Liver (tissue), 9 donors: ENCODE data around the gene BHLHA15. TPM values are rescaled to one million over a fixed set of nuclear protein-coding genes. Genes with fewer than 3 reads are reported as not detected.

ENCODE experiments used
- DNase-seq: peaks from one replicate; pipeline ENCODE4 v3.0.0-alpha.2; 2017; ENCODE audit warnings: low spot score
- H3K27ac ChIP-seq, 2 donors: one replicate each; pipeline ENCODE4 v1.7.0; 2013; ENCODE audit warnings: inconsistent platforms in 2 of 2, low read length in 2 of 2, control low read depth in 1 of 2, low read depth in 1 of 2, mild to moderate bottlenecking in 1 of 2
- H3K27me3 ChIP-seq, 4 donors: one replicate each; pipeline versions ENCODE4 v1.6.1 to v1.7.0; 2013; ENCODE audit warnings: low read length in 3 of 4, inconsistent platforms in 1 of 4, mild to moderate bottlenecking in 1 of 4, moderate library complexity in 1 of 4; ENCODE audit not compliant: control insufficient read depth in 4 of 4, insufficient read depth in 4 of 4
- H3K36me3 ChIP-seq, 4 donors: one replicate each; pipeline versions ENCODE4 v1.6.1 to v1.7.0; 2013; ENCODE audit warnings: low read length in 3 of 4, mild to moderate bottlenecking in 3 of 4, low read depth in 1 of 4, moderate library complexity in 1 of 4; ENCODE audit not compliant: control insufficient read depth in 4 of 4, insufficient read depth in 3 of 4
- H3K4me1 ChIP-seq, 4 donors: one replicate each; pipeline versions ENCODE4 v1.6.1 to v1.7.0; 2013; ENCODE audit warnings: low read length in 3 of 4, mild to moderate bottlenecking in 3 of 4, moderate library complexity in 1 of 4; ENCODE audit not compliant: control insufficient read depth in 4 of 4, insufficient read depth in 4 of 4
- H3K4me3 ChIP-seq, 3 donors: one replicate each; pipeline versions ENCODE4 v1.6.1 to v1.7.0; 2013; ENCODE audit warnings: low read length in 3 of 3, control low read depth in 1 of 3, low read depth in 1 of 3, mild to moderate bottlenecking in 1 of 3
- H3K9ac ChIP-seq, 2 donors: one replicate each; pipeline ENCODE4 v1.7.0; 2013; ENCODE audit warnings: low read length in 2 of 2, mild to moderate bottlenecking in 2 of 2, moderate library complexity in 2 of 2, control low read depth in 1 of 2, low read depth in 1 of 2
- H3K9me3 ChIP-seq, 4 donors: one replicate each; pipeline versions ENCODE4 v1.6.1 to v1.7.0; 2013; ENCODE audit warnings: low read length in 3 of 4; ENCODE audit not compliant: control insufficient read depth in 4 of 4
- ATF3 ChIP-seq: IDR thresholded peaks from 2 replicates; pipeline ENCODE4 v1.6.1; 2016; ENCODE audit warnings: antibody characterized with exemption
- CTCF ChIP-seq: fragments of 150-350 bp; IDR thresholded peaks from 2 replicates; pipeline ENCODE4 v1.5.1; 2017; ENCODE audit warnings: improper control_type of control experiment, low read depth, low read length; ENCODE audit not compliant: missing input control
- EGR1 ChIP-seq, 2 donors: IDR thresholded peaks; 2 replicates each; pipeline ENCODE4 v1.6.1; 2016 to 2018; ENCODE audit warnings: antibody characterized with exemption in 2 of 2, low read depth in 2 of 2
- FOXA1 ChIP-seq: IDR thresholded peaks from 2 replicates; pipeline ENCODE4 v1.6.1; 2016; ENCODE audit warnings: antibody characterized with exemption
- FOXA2 ChIP-seq: IDR thresholded peaks from 2 replicates; pipeline ENCODE4 v1.6.1; 2016; ENCODE audit warnings: antibody characterized with exemption
- GABPA ChIP-seq, 2 donors: IDR thresholded peaks in 1 of 2; conservative IDR thresholded peaks in 1 of 2; 2 replicates each; pipeline ENCODE4 v1.6.1; 2016; ENCODE audit warnings: antibody characterized with exemption in 2 of 2, mild to moderate bottlenecking in 1 of 2, moderate library complexity in 1 of 2
- HNF4A ChIP-seq, 2 donors: conservative IDR thresholded peaks; 2 replicates each; pipeline ENCODE4 v1.6.1; 2016; ENCODE audit warnings: antibody characterized with exemption in 2 of 2, mild to moderate bottlenecking in 2 of 2
- HNF4G ChIP-seq: IDR thresholded peaks from 2 replicates; pipeline ENCODE4 v1.6.1; 2016; ENCODE audit warnings: antibody characterized with exemption
- JUND ChIP-seq, 2 donors: IDR thresholded peaks; 2 replicates each; pipeline ENCODE4 v1.6.1; 2016; ENCODE audit warnings: antibody characterized with exemption in 2 of 2
- MAX ChIP-seq: IDR thresholded peaks from 2 replicates; pipeline ENCODE4 v1.6.1; 2016; ENCODE audit warnings: antibody characterized with exemption
- NR2F2 ChIP-seq: IDR thresholded peaks from 2 replicates; pipeline ENCODE4 v1.6.1; 2016; ENCODE audit warnings: antibody characterized with exemption
- RAD21 ChIP-seq, 2 donors: IDR thresholded peaks; 2 replicates each; pipeline ENCODE4 v1.6.1; 2016; ENCODE audit warnings: antibody characterized with exemption in 2 of 2, mild to moderate bottlenecking in 2 of 2
- REST ChIP-seq: IDR thresholded peaks from 2 replicates; pipeline ENCODE4 v1.6.1; 2016; ENCODE audit warnings: antibody characterized with exemption, mild to moderate bottlenecking
- RXRA ChIP-seq, 2 donors: IDR thresholded peaks; 2 replicates each; pipeline ENCODE4 v1.6.1; 2017 to 2018; ENCODE audit warnings: antibody characterized with exemption in 2 of 2, mild to moderate bottlenecking in 1 of 2
- SP1 ChIP-seq: IDR thresholded peaks from 2 replicates; pipeline ENCODE4 v1.6.1; 2018; ENCODE audit warnings: antibody characterized with exemption, mild to moderate bottlenecking
- TAF1 ChIP-seq: conservative IDR thresholded peaks from 2 replicates; pipeline ENCODE4 v1.6.1; 2016; ENCODE audit warnings: antibody characterized with exemption, mild to moderate bottlenecking
- YY1 ChIP-seq: IDR thresholded peaks from 2 replicates; pipeline ENCODE4 v1.6.1; 2016; ENCODE audit warnings: antibody characterized with exemption, mild to moderate bottlenecking
- ZBTB33 ChIP-seq: IDR thresholded peaks from 2 replicates; pipeline ENCODE4 v1.6.1; 2016; ENCODE audit warnings: antibody characterized with exemption
- WGBS: extraction: QIAGEN DNeasy Blood & Tissue Kit; methylation state at CpG from one replicate; pipeline ENCODE4 v1.1.7; 2013; 5-methylcytosine and 5-hydroxymethylcytosine counted together
- polyA plus RNA-seq, 2 donors: library from polyadenylated mRNA; stranded (reverse) in 1 of 2; unstranded in 1 of 2; fragments of 200-250 nt in 1 of 2; fragments of >200 nt in 1 of 2; fragmentation: Nextera tagmentation in 1 of 2; extraction: Ambion mirVana in 1 of 2; gene quantifications; one replicate each; pipeline versions ENCODE4 v1.2.1 to v1.2.3, GENCODE V29; 2013 to 2015
- total RNA-seq, 2 donors: library from RNA; depleted of rRNA; stranded (reverse); fragments of >200 nt; gene quantifications; one replicate each; pipeline ENCODE4 v1.2.3, GENCODE V29; 2014
- donor health status: healthy.
- donor health status: healthy.
- donor health status: healthy.
- donor health status: healthy.
- donor health status: healthy.

BHLHA15 gene
- total and polyA plus RNA-seq, 4 donors, result 1.0 to 28.9 (median 7.6) TPM

- TF ChIP-seq ZBTB33 (no peak), JUND (IDR thresholded peaks at IDR 0.05) (no peak), FOXA1 (no peak), HNF4A (conservative IDR thresholded peaks at IDR 0.05) (no peak), SP1 (no peak), REST (no peak), RXRA (IDR thresholded peaks at IDR 0.05) (no peak), RAD21 (IDR thresholded peaks at IDR 0.05) (no peak), MAX (no peak), CTCF (no peak), HNF4G (no peak), TAF1 (no peak), EGR1 (IDR thresholded peaks at IDR 0.05; ENCODE audit: low read depth in 2 of 2) (no peak), FOXA2 (no peak), YY1 (no peak), ATF3 (no peak), NR2F2 (no peak), GABPA (IDR thresholded peaks at IDR 0.05 in 1 of 2, conservative IDR thresholded peaks at IDR 0.05 in 1 of 2) (no peak)
- Histone ChIP-seq H3K27ac (no peak overlapping the region), H3K4me3 (no peak overlapping the region), H3K4me1 (peaks cover 0 to 8% (median 4%) of the 10 kb centered on the region in 4 donors), H3K9me3 (no peaks in the 10 kb centered on the region), H3K36me3 (peaks cover 0 to 9% (median 6%) of the 10 kb centered on the region in 4 donors), H3K9ac (no peak overlapping the region), H3K27me3 (no peaks in the 10 kb centered on the region)
- 94% methylated on average over 10 of the region's 10 CpGs for WGBS
- DNase-seq, result no peak
These were observed 32.3 kb upstream of the BHLHA15 start for GRCh38 chr7:98178762-98179490.
